Heart right ventricle (tissue), 16 donors: Measurements from ENCODE around the gene TUBGCP3. TPM values are rescaled to one million over a fixed set of nuclear protein-coding genes. Genes with fewer than 3 reads are reported as not detected.

Experiments
- ATAC-seq, 8 donors: fragments of 200-7000 bp; cut with Tn5 transposase; one replicate each; pipeline ENCODE4 v1.9.1; 2020; ENCODE audit warnings: mild to moderate bottlenecking in 8 of 8, moderate library complexity in 8 of 8, moderate number of reproducible peaks in 1 of 8
- DNase-seq, 2 donors: peaks; one replicate each; pipeline ENCODE4 v3.0.0-alpha.2; 2020
- H3K27ac ChIP-seq, 10 donors: fragments of 200-600 bp; sonication (generic) in 2 of 10; one replicate each; pipeline versions ENCODE4 v1.5.0 to v1.8.0; 2020 to 2022; ENCODE audit warnings: mild to moderate bottlenecking in 3 of 10
- H3K27me3 ChIP-seq, 7 donors: fragments of 200-600 bp; one replicate each; pipeline ENCODE4 v1.8.0; 2021 to 2022; ENCODE audit warnings: mild to moderate bottlenecking in 2 of 7
- H3K36me3 ChIP-seq, 9 donors: fragments of 200-600 bp; sonication (generic) in 1 of 9; one replicate each; pipeline versions ENCODE4 v1.5.0 to v1.8.0; 2020 to 2022; ENCODE audit warnings: mild to moderate bottlenecking in 2 of 9
- H3K4me1 ChIP-seq, 9 donors: fragments of 200-600 bp; sonication (generic) in 1 of 9; one replicate each; pipeline versions ENCODE4 v1.5.0 to v1.8.0; 2020 to 2022; ENCODE audit warnings: mild to moderate bottlenecking in 4 of 9
- H3K4me3 ChIP-seq, 10 donors: fragments of 200-600 bp; sonication (generic) in 2 of 10; one replicate each; pipeline versions ENCODE4 v1.5.0 to v1.8.0; 2020 to 2022; ENCODE audit warnings: mild to moderate bottlenecking in 7 of 10, moderate library complexity in 2 of 10
- H3K9me3 ChIP-seq, 11 donors: fragments of 200-600 bp in 10 of 11; sonication (generic) in 2 of 11; one replicate each; pipeline versions ENCODE4 v1.5.0 to v1.8.0; 2013 to 2022; ENCODE audit warnings: mild to moderate bottlenecking in 2 of 11, control low read depth in 1 of 11, moderate library complexity in 1 of 11
- WGBS, 2 donors: extraction: QIAGEN DNeasy Blood & Tissue Kit; methylation state at CpG; one replicate each; pipeline ENCODE4 v1.1.7; 2013; ENCODE audit warnings: inconsistent platforms in 1 of 2; 5-methylcytosine and 5-hydroxymethylcytosine counted together
- intact Hi-C, 10 donors: fragments of 100-400 bp; cut with DNase I; formaldehyde crosslinking; loops; one replicate each; pipeline versions ENCODE4 v1.11.1 to v1.14.2; 2022
- polyA plus RNA-seq, 2 donors: library from polyadenylated mRNA; stranded (reverse); fragments of 200-250 nt; gene quantifications; one replicate each; pipeline ENCODE4 v1.2.3, GENCODE V29; 2013
- total RNA-seq, 10 donors: library from RNA; stranded (reverse); fragmentation: NEBNext Ultra II Directional in 3 of 10; extraction: Animal tissue kit (Norgen Biotek cat#: 25700) in 3 of 10; gene quantifications; one replicate each; pipeline versions ENCODE4 v1.2.1 to v1.2.4, GENCODE V29; 2021 to 2023
- TF ChIP-seq, protein P1 (sequence below), 9 donors: fragments of 200-600 bp; sonication (generic) in 2 of 9; IDR thresholded peaks; one replicate each; pipeline versions ENCODE4 v1.5.0 to v1.8.0; 2021 to 2022; ENCODE audit warnings: antibody characterized with exemption in 9 of 9, mild to moderate bottlenecking in 5 of 9, moderate library complexity in 1 of 9
- donor health status: Arrhythmogenic right ventricular cardiomyopathy.
- donor health status: ischemic (EF 13 %, LVEDD 7.1; RV severe dilation, severe dysfunction).
- donor health status: healthy with polysubstance abuse.
- donor health status: DM: no; HTN: yes; CAD: no.
- donor health status: DM: no; HTN: no; CAD: no.
- donor health status: ischemic (EF 25% LVEDD 6.9; RV normal size, moderate dysfunction).
- donor health status: ischemic (EF 25% LVEDD 5.7; RV mildly dilated, moderate dysfunction).
- donor health status: healthy.
- donor health status: DM: yes; HTN: yes; CAD: no.
- donor health status: Ischemic cardiomyopathy.
- donor health status: ischemic (EF 35%, LVEDD 5.7; RV mildly dilated, moderate dysfunction).
- donor health status: nonischemic (EF 11% LVEDD 7.7; RV severe dilation, severe dysfunction).
- donor health status: DM: yes; HTN: yes; CAD: no.
- donor health status: PGD.
- donor health status: ischemic (EF 29% LVEDD 5.4; RV normal size, mild dysfunction).
- donor health status: nonischemic (EF 23%, LVEDD 6.1; RV moderate dilation, normal function).

TUBGCP3 gene
- total and polyA plus RNA-seq, 12 donors = 10.6 to 25.8 (median 17.7) TPM

GRCh38 chr13:112510002-112510780 is 77.8 kb downstream of the TUBGCP3 start:
- no peaks in the 10 kb centered on the region for H3K4me1 ChIP-seq
- H3K27me3 ChIP-seq = no peaks in the 10 kb centered on the region
- H3K27ac ChIP-seq = no peak overlapping the region
- H3K9me3 ChIP-seq = no peaks in the 10 kb centered on the region
- peak in 1 of 2 donors; percentile 13 for DNase-seq
- TF ChIP-seq, protein P1, sequence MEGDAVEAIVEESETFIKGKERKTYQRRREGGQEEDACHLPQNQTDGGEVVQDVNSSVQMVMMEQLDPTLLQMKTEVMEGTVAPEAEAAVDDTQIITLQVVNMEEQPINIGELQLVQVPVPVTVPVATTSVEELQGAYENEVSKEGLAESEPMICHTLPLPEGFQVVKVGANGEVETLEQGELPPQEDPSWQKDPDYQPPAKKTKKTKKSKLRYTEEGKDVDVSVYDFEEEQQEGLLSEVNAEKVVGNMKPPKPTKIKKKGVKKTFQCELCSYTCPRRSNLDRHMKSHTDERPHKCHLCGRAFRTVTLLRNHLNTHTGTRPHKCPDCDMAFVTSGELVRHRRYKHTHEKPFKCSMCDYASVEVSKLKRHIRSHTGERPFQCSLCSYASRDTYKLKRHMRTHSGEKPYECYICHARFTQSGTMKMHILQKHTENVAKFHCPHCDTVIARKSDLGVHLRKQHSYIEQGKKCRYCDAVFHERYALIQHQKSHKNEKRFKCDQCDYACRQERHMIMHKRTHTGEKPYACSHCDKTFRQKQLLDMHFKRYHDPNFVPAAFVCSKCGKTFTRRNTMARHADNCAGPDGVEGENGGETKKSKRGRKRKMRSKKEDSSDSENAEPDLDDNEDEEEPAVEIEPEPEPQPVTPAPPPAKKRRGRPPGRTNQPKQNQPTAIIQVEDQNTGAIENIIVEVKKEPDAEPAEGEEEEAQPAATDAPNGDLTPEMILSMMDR (IDR thresholded peaks at IDR 0.05) = peak in 8 of 9 donors; percentile 23 to 57 (median 46)
- H3K4me3 ChIP-seq = no peak overlapping the region
- intact Hi-C loops = no loop called here
- peaks cover 0 to 98% (median 26%) of the 10 kb centered on the region in 9 donors for H3K36me3 ChIP-seq
- WGBS, 2 donors = 59 to 67% methylated on average over 15 of the region's 15 CpGs
- ATAC-seq = peak in 6 of 8 donors; percentile 52 to 74 (median 68)

DNA sequence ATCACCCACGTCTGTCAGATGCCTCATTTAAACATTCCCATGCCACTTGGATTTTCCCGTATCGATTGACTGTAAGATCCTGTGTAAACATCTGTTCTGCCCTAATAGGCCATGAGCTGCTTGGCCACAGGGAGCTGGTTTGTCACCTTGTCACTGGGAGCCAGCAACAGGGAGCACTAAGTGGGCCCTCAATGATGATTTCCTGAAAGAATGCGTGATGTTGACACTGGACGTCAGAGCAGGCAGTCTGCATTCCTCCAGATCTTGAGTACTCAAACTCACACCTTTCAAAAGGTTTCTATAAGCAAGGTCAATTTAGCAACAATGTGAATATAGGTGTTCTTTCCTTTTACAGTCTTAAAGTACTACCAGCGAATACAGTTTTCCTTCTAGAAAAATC is 78.8 kb downstream of the TUBGCP3 start:
- intact Hi-C loops = loop anchor here in 1 of 10 donors (10.0 kb wide), 1 partner anchor 96 kb away; no protein-coding TSS in a partner anchor
- H3K27ac ChIP-seq = no peak overlapping the region
- 75 to 79% methylated on average over 6 of the region's 6 CpGs for WGBS, 2 donors
- no peaks in the 10 kb centered on the region for H3K4me1 ChIP-seq
- no peaks in the 10 kb centered on the region for H3K27me3 ChIP-seq
- no peak for DNase-seq
- TF ChIP-seq, protein P1 (IDR thresholded peaks at IDR 0.05) = no peak
- H3K4me3 ChIP-seq = no peak overlapping the region
- ATAC-seq = no peak
- H3K9me3 ChIP-seq = no peaks in the 10 kb centered on the region
- peaks cover 0 to 98% (median 28%) of the 10 kb centered on the region in 9 donors for H3K36me3 ChIP-seq

DNA sequence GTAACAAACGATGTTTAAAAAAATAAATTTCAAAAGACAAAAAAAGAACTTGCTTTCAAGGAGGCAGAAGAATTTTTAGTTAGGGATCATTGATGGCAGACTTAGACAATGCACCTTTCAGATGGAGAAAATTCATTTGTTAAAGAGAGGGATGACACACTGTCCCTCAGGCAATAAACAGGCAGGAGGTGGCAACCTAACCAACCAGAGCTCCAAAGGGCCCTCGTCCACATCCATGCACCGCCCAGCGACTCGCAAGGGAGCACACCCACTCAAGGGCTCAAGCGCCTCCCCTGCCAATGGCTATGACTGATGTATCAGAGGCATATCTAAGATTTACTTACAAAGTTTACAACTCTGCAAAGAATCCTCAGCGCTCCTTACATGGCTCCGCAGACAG is 81.9 kb downstream of the TUBGCP3 start:
- H3K36me3 ChIP-seq = peaks cover 0 to 96% (median 49%) of the 10 kb centered on the region in 9 donors
- intact Hi-C loops = loop anchor here in 1 of 10 donors (10.0 kb wide), 1 partner anchor 99 kb away; no protein-coding TSS in a partner anchor
- H3K4me3 ChIP-seq = no peak overlapping the region
- H3K9me3 ChIP-seq = no peaks in the 10 kb centered on the region
- no peak for DNase-seq
- TF ChIP-seq, protein P1 (IDR thresholded peaks at IDR 0.05) = no peak
- no peak overlapping the region for H3K27ac ChIP-seq
- no peaks in the 10 kb centered on the region for H3K4me1 ChIP-seq
- 93 to 94% methylated on average over 8 of the region's 8 CpGs for WGBS, 2 donors
- no peak for ATAC-seq
- H3K27me3 ChIP-seq = no peaks in the 10 kb centered on the region

- H3K27me3 ChIP-seq = no peaks in the 10 kb centered on the region
- peaks cover 0 to 78% (median 30%) of the 10 kb centered on the region in 9 donors for H3K36me3 ChIP-seq
- no peak overlapping the region for H3K27ac ChIP-seq
- WGBS, 2 donors = 85 to 88% methylated on average over 7 of the region's 7 CpGs
- intact Hi-C loops = no loop called here
- TF ChIP-seq, protein P1 (IDR thresholded peaks at IDR 0.05) = no peak
- ATAC-seq (no peak), DNase-seq (no peak)
- H3K4me3 ChIP-seq = no peak overlapping the region
- H3K9me3 ChIP-seq = no peaks in the 10 kb centered on the region
- H3K4me1 ChIP-seq = no peaks in the 10 kb centered on the region
Observed at GRCh38 chr13:112496166-112496565, 91.8 kb downstream of the TUBGCP3 start.
